ENCODE measurements around the gene SLC8A2.
"Not testable (repeated sequence)": the region's sequence is repeated elsewhere in the genome, so short reads cannot be mapped to it uniquely, and the experiment has no call there.

The SLC8A2 gene

DNA sequence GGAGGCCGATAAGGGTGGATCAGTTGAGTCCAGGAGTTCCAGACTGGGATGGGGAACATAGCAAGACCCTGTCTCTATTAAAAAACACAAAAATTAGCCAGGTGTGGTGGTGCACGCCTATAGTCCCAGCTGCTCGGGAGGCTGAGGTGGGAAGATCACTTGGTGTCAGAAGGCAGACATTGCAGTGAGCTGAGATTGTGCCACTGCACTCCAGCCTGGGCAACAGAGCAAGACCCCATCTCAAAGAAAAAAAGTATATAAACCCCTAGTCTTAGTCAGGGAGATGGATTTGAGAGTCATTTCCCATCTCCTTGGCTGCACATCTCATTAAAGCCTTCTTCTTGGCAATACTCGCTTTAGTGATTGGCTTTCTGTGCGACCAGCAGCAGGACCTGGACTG is 87.8 kb downstream of the SLC8A2 start:
- not testable (repeated sequence) for DNase-seq (ENCODE audit: low read depth in 1 of 2, low spot score in 1 of 2)

DNA sequence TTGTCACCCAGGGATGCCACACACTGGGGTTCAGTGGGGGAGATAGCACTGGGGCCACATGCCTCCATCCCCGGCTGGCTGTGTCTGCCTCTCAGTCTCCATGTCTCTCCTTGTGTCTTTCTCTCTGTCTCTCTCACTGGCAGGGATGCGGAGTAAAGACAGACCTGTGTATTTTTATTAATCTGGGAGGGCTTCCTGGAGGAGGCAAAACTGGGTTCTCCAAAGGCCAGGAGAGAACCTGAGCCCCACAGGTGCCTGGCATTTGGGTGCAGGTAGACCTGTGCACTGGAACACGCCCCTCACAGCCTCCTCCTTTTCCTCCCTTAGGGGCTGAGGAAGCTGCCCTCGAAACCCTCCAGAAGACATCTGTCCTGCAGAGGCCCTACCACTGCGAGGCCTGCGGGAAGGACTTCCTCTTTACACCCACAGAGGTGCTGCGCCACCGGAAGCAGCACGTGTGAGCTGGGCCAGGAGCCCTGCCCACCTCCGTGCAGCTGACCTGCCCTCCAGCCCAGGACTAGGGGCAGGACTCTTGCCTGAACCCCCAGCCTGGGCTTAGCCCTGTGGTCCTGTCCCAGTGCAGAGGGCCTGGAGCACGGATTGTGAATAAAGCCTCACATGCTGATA is 89.9 kb downstream of the SLC8A2 start:
- no peak for DNase-seq (ENCODE audit: low read depth in 1 of 2, low spot score in 1 of 2)

- no peak for DNase-seq (ENCODE audit: low read depth in 1 of 2, low spot score in 1 of 2)
Measured at GRCh38 chr19:47381121-47381520, 90.6 kb downstream of the SLC8A2 start.

DNA sequence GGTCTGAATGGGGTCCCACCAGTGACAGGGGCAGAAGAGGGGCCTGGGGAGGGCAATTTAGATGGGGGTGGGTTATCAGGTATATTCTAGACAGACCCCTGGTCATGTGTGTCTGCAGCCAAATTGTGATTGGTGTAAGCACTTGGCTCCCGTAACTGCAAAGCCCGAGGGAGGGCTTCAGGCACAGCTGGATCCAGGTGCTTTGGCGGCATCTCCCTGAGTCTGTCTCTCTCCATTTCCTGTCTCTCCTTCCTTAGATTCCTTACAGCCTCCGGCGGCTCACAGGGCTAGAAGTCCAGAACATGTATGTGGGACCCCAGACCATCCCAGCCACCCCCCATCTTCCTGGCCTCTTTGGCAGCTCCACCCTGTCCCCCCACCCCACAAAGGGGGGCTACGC is 91.1 kb downstream of the SLC8A2 start:
- no peak for DNase-seq (ENCODE audit: low read depth in 1 of 2, low spot score in 1 of 2)

- DNase-seq (ENCODE audit: low read depth in 1 of 2, low spot score in 1 of 2) = no peak
Measured at GRCh38 chr19:47379381-47379938, 92.2 kb downstream of the SLC8A2 start.

GRCh38 chr19:47378246-47378645 is 93.4 kb downstream of the SLC8A2 start:
- DNase-seq (ENCODE audit: low read depth in 1 of 2, low spot score in 1 of 2) = no peak

All from stimulated activated CD4-positive, alpha-beta T cell treated with anti-CD3 and anti-CD28 coated beads, Interleukin-15, amount 100 ng/mL, for 1 hour (primary cell).